Psoas muscle (tissue), 8 donors: ENCODE results near the gene TASOR2. TPM values are rescaled to one million over a fixed set of nuclear protein-coding genes. Genes with fewer than 3 reads are reported as not detected.

Experiments used
- ATAC-seq, 4 donors: fragments of 200-7000 bp; cut with Tn5 transposase; one replicate each; pipeline ENCODE4 v1.9.1; 2020; ENCODE audit warnings: moderate library complexity in 3 of 4, mild to moderate bottlenecking in 2 of 4
- DNase-seq, 2 donors: peaks; one replicate each; pipeline ENCODE4 v3.0.0-alpha.2; 2020
- H3K27ac ChIP-seq: fragments of 200-600 bp; one replicate; pipeline ENCODE4 v1.8.0; 2022
- H3K27me3 ChIP-seq, 3 donors: fragments of 200-600 bp in 1 of 3; one replicate each; pipeline versions ENCODE4 v1.6.1 to v1.8.0; 2013 to 2022; ENCODE audit warnings: low read length in 2 of 3, mild to moderate bottlenecking in 2 of 3, moderate library complexity in 1 of 3; ENCODE audit not compliant: insufficient read depth in 3 of 3
- H3K36me3 ChIP-seq, 2 donors: fragments of 200-600 bp in 1 of 2; one replicate each; pipeline versions ENCODE4 v1.6.1 to v1.8.0; 2013 to 2022; ENCODE audit warnings: low read depth in 1 of 2, mild to moderate bottlenecking in 1 of 2, moderate library complexity in 1 of 2; ENCODE audit not compliant: insufficient read depth in 1 of 2
- H3K4me1 ChIP-seq: fragments of 200-600 bp; one replicate; pipeline ENCODE4 v1.8.0; 2022
- H3K4me3 ChIP-seq: fragments of 200-600 bp; one replicate; pipeline ENCODE4 v1.8.0; 2022; ENCODE audit warnings: mild to moderate bottlenecking
- H3K9me3 ChIP-seq: fragments of 200-600 bp; one replicate; pipeline ENCODE4 v1.8.0; 2022
- WGBS, 3 donors: extraction: QIAGEN DNeasy Blood & Tissue Kit; methylation state at CpG; one replicate each; pipeline versions ENCODE4 v1.1.6 to v1.1.7; 2013; 5-methylcytosine and 5-hydroxymethylcytosine counted together
- intact Hi-C, 2 donors: fragments of 100-400 bp; cut with DNase I; formaldehyde crosslinking; loops; one replicate each; pipeline versions ENCODE4 v1.11.0 to v1.14.2; 2022
- polyA plus RNA-seq, 3 donors: library from polyadenylated mRNA; stranded (reverse); fragments of 200-250 nt; gene quantifications; one replicate each; pipeline ENCODE4 v1.2.3, GENCODE V29; 2013
- total RNA-seq, 4 donors: library from RNA; stranded (reverse); fragmentation: NEBNext Ultra II Directional in 2 of 4; extraction: Animal tissue kit (Norgen Biotek cat#: 25700) in 2 of 4; gene quantifications; one replicate each; pipeline versions ENCODE4 v1.2.1 to v1.2.4, GENCODE V29; 2021 to 2023
- TF ChIP-seq, protein P1 (sequence below): fragments of 200-600 bp; IDR thresholded peaks from one replicate; pipeline ENCODE4 v1.8.0; 2022; ENCODE audit warnings: antibody characterized with exemption
- donor health status: healthy with polysubstance abuse.
- donor health status: DM: no; HTN: no; CAD: no; lungs with moderate emphysema.
- donor health status: Bipolar disorder and iron deficiency.
- donor health status: healthy.
- donor health status: DM: yes; HTN: yes; CAD: no.
- donor health status: DM: no; HTN: no; CAD: no.
- donor health status: DM: no; HTN: no; CAD: no.
- donor health status: DM: yes; HTN: yes; CAD: no.

TASOR2 gene
- total and polyA plus RNA-seq, 7 donors, result 8.2 to 45.6 (median 31.5) TPM

DNA sequence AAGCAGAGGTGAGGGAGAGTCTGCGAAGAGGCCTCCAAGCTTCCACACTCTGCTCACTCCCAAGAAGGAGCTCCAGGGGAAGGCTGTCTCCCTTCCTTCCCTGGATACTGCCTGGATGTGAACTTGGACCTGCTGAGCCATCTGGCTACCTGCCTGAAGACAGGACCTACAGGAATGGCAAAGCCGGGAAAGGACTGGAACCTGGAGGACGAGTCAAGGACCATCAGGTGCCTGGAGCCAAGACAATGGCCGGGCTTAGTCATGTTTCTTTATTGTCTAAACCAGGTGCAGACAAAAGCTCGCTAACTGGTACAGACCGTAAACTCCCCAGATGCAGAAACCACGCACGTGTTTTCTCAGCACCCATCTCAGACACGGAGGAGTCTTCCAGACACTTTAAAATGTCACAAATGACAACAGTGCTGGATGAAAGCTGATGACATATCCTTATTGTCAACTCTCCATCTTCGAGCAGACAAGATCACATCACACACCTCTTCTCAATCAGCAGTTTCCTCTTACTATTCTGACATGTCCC is 30.4 kb upstream of the TASOR2 start:
- no peak overlapping the region for H3K27ac ChIP-seq
- ATAC-seq (no peak), DNase-seq (no peak)
- intact Hi-C loops, result no loop called here
- no peaks in the 10 kb centered on the region for H3K4me1 ChIP-seq
- H3K36me3 ChIP-seq, result peaks cover 0 to 16% of the 10 kb centered on the region in 2 donors
- TF ChIP-seq, protein P1, sequence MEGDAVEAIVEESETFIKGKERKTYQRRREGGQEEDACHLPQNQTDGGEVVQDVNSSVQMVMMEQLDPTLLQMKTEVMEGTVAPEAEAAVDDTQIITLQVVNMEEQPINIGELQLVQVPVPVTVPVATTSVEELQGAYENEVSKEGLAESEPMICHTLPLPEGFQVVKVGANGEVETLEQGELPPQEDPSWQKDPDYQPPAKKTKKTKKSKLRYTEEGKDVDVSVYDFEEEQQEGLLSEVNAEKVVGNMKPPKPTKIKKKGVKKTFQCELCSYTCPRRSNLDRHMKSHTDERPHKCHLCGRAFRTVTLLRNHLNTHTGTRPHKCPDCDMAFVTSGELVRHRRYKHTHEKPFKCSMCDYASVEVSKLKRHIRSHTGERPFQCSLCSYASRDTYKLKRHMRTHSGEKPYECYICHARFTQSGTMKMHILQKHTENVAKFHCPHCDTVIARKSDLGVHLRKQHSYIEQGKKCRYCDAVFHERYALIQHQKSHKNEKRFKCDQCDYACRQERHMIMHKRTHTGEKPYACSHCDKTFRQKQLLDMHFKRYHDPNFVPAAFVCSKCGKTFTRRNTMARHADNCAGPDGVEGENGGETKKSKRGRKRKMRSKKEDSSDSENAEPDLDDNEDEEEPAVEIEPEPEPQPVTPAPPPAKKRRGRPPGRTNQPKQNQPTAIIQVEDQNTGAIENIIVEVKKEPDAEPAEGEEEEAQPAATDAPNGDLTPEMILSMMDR, result no peak
- H3K9me3 ChIP-seq, result no peaks in the 10 kb centered on the region
- WGBS, 3 donors, result 91 to 93% (median 92%) methylated on average over 10 of the region's 10 CpGs
- no peaks in the 10 kb centered on the region for H3K27me3 ChIP-seq
- no peak overlapping the region for H3K4me3 ChIP-seq

DNA sequence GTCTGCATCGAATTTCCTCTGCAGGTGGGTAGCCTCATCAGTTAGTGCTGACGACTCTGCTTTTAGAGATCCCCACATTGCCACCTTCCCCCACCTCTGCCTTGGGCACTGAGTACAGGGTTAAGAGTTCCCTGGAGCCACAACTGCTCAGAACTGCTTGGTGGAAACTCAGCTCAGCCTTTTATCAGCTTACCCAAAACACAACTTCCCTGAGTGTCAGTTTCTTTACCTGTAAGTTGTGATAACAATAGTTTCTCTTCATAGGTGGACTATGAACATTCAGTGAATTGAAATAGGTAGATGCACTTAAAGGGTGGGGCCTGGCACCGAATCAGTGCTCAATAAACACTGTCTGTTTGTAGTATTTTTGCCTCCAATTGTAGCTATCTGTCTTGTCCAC is 29.5 kb upstream of the TASOR2 start:
- no peaks in the 10 kb centered on the region for H3K4me1 ChIP-seq
- H3K36me3 ChIP-seq, result peaks cover 0 to 9% of the 10 kb centered on the region in 2 donors
- TF ChIP-seq, protein P1, result no peak
- H3K9me3 ChIP-seq, result no peaks in the 10 kb centered on the region
- no peak for DNase-seq
- intact Hi-C loops, result no loop called here
- no peak overlapping the region for H3K4me3 ChIP-seq
- H3K27ac ChIP-seq, result no peak overlapping the region
- WGBS, 3 donors, result 71 to 83% (median 73%) methylated on average over 3 of the region's 3 CpGs
- no peaks in the 10 kb centered on the region for H3K27me3 ChIP-seq
- ATAC-seq, result no peak

DNA sequence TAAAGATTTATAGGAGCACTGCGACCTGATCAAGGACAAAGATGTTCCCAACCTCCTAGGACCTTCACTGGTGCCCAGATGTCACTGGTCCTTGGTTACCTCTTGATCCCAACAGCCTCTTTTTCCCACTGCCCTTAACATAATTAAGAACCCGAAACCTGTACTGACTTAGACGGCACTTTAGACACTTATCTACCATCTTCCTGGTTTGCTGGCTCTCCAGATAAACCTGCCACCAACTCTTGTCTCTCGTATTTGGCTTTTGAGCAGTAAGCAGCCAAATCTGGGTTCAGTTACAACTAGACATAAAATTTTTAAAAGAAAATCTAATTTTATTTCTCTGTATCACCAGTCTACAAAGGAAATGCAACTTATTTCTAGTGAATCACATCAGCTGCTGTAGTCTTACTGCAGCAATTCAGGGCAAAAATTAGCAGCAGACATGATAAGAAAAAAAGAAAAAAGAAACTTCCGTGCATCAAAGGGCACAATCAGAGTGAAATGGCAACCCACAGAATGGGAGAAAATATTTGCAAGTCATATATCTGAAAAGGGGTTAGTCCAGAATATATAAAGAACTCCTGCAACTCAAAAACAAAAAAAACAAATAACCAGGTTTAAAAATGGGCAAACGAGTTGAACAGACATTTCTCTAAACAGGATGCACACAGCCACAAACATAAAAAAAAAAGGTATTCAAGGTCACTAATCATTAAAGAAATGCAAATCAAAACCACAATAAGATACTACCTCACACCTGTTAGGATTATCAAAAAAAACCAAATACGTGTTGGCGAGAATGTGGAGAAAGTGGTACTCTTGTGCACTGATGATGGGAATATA is 27.7 kb upstream of the TASOR2 start:
- no peak overlapping the region for H3K27ac ChIP-seq
- no peaks in the 10 kb centered on the region for H3K36me3 ChIP-seq
- intact Hi-C loops, result no loop called here
- H3K27me3 ChIP-seq, result no peaks in the 10 kb centered on the region
- H3K4me3 ChIP-seq, result no peak overlapping the region
- DNase-seq, result no peak
- H3K9me3 ChIP-seq, result no peaks in the 10 kb centered on the region
- TF ChIP-seq, protein P1, result no peak
- H3K4me1 ChIP-seq, result no peaks in the 10 kb centered on the region
- 87 to 91% (median 88%) methylated on average over 8 of the region's 8 CpGs for WGBS, 3 donors
- no peak for ATAC-seq

DNA sequence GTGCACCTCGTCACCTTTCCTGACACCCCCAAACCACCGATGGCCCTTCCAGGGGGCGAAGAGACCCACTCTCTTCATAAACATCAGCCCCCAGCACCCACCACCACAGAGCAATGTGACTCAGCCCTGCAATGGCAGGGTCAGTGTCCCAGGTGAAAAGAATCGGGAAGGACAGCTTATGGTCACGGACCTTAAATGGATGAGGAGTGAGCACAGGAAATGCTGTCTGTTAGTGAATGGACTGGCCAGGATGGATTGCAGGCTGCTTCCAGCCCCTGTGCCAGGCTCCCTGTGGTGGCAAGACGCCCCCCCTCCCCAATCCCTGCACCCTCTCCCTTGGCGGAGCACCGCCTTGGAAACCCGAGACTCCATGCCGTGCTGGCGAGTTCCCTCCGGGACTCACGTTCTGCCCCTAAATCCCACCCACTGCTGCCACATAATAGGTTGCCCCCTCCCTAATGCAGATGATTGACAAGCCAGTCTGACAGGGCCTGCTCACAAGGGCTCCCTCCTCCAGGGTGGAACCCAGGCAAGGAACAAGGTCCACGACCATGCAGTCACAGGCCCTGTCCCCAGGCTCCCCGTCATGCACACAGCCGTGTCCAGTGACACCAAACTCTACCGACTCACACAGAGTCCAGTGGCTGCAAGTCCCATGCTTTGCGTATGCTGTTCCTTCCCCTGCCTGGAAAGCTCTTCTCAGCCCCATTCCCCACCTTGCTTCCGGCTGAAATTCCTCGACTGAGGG is 25.6 kb upstream of the TASOR2 start:
- Histone ChIP-seq H3K4me1 (no peaks in the 10 kb centered on the region), H3K27ac (no peak overlapping the region), H3K9me3 (no peaks in the 10 kb centered on the region), H3K27me3 (no peaks in the 10 kb centered on the region), H3K4me3 (no peak overlapping the region), H3K36me3 (no peaks in the 10 kb centered on the region)
- TF ChIP-seq, protein P1, result no peak
- DNase-seq, result no peak
- intact Hi-C loops, result no loop called here
- peak; percentile 37 to 64 (median 50) for ATAC-seq
- 60 to 83% (median 61%) methylated on average over 20 of the region's 20 CpGs for WGBS, 3 donors
